SIG-M5 treated with dmso at 0.1 percent for 504 hours (cell line): Measurements from ENCODE around the gene BRAT1.
A peak's percentile ranks its signal among the peaks of the same experiment; 100 is the strongest.
"Not testable (repeated sequence)": the region's sequence is repeated elsewhere in the genome, so short reads cannot be mapped to it uniquely, and the experiment has no call there.

Experiments
- DNase-seq: peaks from one replicate; lab custom pipeline; 2025; ENCODE audit not compliant: unreplicated experiment; lab: John Stamatoyannopoulos, UW

BRAT1 gene

GRCh38 chr7:2539031-2539911 lies 16.1 kb downstream of the BRAT1 start:
- DNase-seq = no peak

GRCh38 chr7:2537981-2538851 lies 17.1 kb downstream of the BRAT1 start:
- DNase-seq = no peak

- not testable (repeated sequence) for DNase-seq
Observed at GRCh38 chr7:2535872-2536627, 19.3 kb downstream of the BRAT1 start.

- not testable (repeated sequence) for DNase-seq
Observed at GRCh38 chr7:2534214-2534613, 21.1 kb downstream of the BRAT1 start.

- not testable (repeated sequence) for DNase-seq
Observed at GRCh38 chr7:2533566-2533965, 21.8 kb downstream of the BRAT1 start.

GRCh38 chr7:2532816-2533215 lies 22.5 kb downstream of the BRAT1 start:
- DNase-seq = not testable (repeated sequence)

- DNase-seq = not testable (repeated sequence)
Observed at GRCh38 chr7:2532199-2532772, 23.0 kb downstream of the BRAT1 start.

- not testable (repeated sequence) for DNase-seq
Observed at GRCh38 chr7:2531796-2532110, 23.6 kb downstream of the BRAT1 start.

- not testable (repeated sequence) for DNase-seq
Observed at GRCh38 chr7:2530994-2531795, 24.1 kb downstream of the BRAT1 start.

GRCh38 chr7:2530071-2530987 lies 25.0 kb downstream of the BRAT1 start:
- peak; percentile 87 for DNase-seq

- DNase-seq = peak; percentile 94
Observed at GRCh38 chr7:2529161-2530070, 25.9 kb downstream of the BRAT1 start.

GRCh38 chr7:2528481-2529095 lies 26.7 kb downstream of the BRAT1 start:
- DNase-seq = no peak

GRCh38 chr7:2527505-2528467 lies 27.5 kb downstream of the BRAT1 start:
- DNase-seq = peak; percentile 53

- DNase-seq = no peak
Observed at GRCh38 chr7:2526659-2527504, 28.4 kb downstream of the BRAT1 start.
